Activated T-cell treated with anti-CD3 and anti-CD28 coated beads, Interleukin-2, amount 50 U/mL, for 1 hour (primary cell): ENCODE results near the gene MAPT.
A peak's percentile ranks its signal among the peaks of the same experiment; 100 is the strongest.
"Not testable (repeated sequence)": the region's sequence is repeated elsewhere in the genome, so short reads cannot be mapped to it uniquely, and the experiment has no call there.

Experiments used
- DNase-seq: peaks from one replicate; pipeline ENCODE4 v3.0.0-alpha.2; 2020

MAPT gene

GRCh38 chr17:45931677-45932076 is 37.3 kb downstream of the MAPT start:
- no peak for DNase-seq

- no peak for DNase-seq
Observed at GRCh38 chr17:45934044-45934979, 40.0 kb downstream of the MAPT start.

GRCh38 chr17:45935197-45935709 is 40.9 kb downstream of the MAPT start:
- DNase-seq, result no peak

GRCh38 chr17:45935710-45936509 is 41.6 kb downstream of the MAPT start:
- DNase-seq, result no peak

- DNase-seq, result no peak
Observed at GRCh38 chr17:45936610-45937009, 42.3 kb downstream of the MAPT start.

GRCh38 chr17:45937186-45937585 is 42.8 kb downstream of the MAPT start:
- DNase-seq, result not testable (repeated sequence)

GRCh38 chr17:45939395-45939794 is 45.0 kb downstream of the MAPT start:
- DNase-seq, result no peak

- no peak for DNase-seq
Observed at GRCh38 chr17:45940293-45940692, 45.9 kb downstream of the MAPT start.

- DNase-seq, result no peak
Observed at GRCh38 chr17:45940826-45941225, 46.5 kb downstream of the MAPT start.

- DNase-seq, result no peak
Observed at GRCh38 chr17:45941395-45941794, 47.0 kb downstream of the MAPT start.

- DNase-seq, result no peak
Observed at GRCh38 chr17:45942284-45942683, 47.9 kb downstream of the MAPT start.

- no peak for DNase-seq
Observed at GRCh38 chr17:45946841-45947256, 52.5 kb downstream of the MAPT start.

GRCh38 chr17:45948498-45948880 is 54.1 kb downstream of the MAPT start:
- no peak for DNase-seq

- peak; percentile 65 for DNase-seq
Observed at GRCh38 chr17:45948881-45949624, 54.7 kb downstream of the MAPT start.

GRCh38 chr17:45949755-45950320 is 55.5 kb downstream of the MAPT start:
- no peak for DNase-seq

- no peak for DNase-seq
Observed at GRCh38 chr17:45950888-45951287, 56.5 kb downstream of the MAPT start.

GRCh38 chr17:45951403-45951802 is 57.0 kb downstream of the MAPT start:
- no peak for DNase-seq

- DNase-seq, result no peak
Observed at GRCh38 chr17:45951941-45952340, 57.6 kb downstream of the MAPT start.

- no peak for DNase-seq
Observed at GRCh38 chr17:45952814-45953320, 58.5 kb downstream of the MAPT start.

GRCh38 chr17:45953561-45953960 is 59.2 kb downstream of the MAPT start:
- no peak for DNase-seq

GRCh38 chr17:45954914-45955313 is 60.6 kb downstream of the MAPT start:
- DNase-seq, result no peak

GRCh38 chr17:45955326-45955725 is 61.0 kb downstream of the MAPT start:
- no peak for DNase-seq
